ENCODE measurements around the gene CNOT9. TPM values are rescaled to one million over a fixed set of nuclear protein-coding genes. Genes with fewer than 3 reads are reported as not detected.
"Not testable (repeated sequence)": the region's sequence is repeated elsewhere in the genome, so short reads cannot be mapped to it uniquely, and the experiment has no call there.

The CNOT9 gene
- 10 to 100 TPM; 35.9 to 77.5 (median 49.6) TPM for total RNA-seq

- Histone ChIP-seq H3K27ac (peak within 1 kb of the TSS; percentile 92 to 93), H3K4me1 (replicated peaks in 1 of 2) (peaks cover 4 to 19% of the 10 kb centered on the region in 2 donors), H3K4me3 (peak within 1 kb of the TSS; percentile 68 to 86 (median 76))
- in situ Hi-C loops (cut with MboI; ENCODE audit: low pct_unique_long_range_greater_than_20kb in 2 of 9, low sequenced_read_pairs in 9 of 9, unreplicated experiment in 9 of 9) = no loop called here
- WGBS, 10 experiments = 0% methylated on average over 2 to 10 of the region's 77 CpGs; no CpG with 5 or more reads in 4 of the 10 experiments
- peak; percentile 73 to 90 (median 87) for ATAC-seq (replicated peaks in 6 of 8)
Observed at GRCh38 chr2:218568190-218569037, at the start of gene CNOT9, which contains the start of gene USP37. CNOT9 (plus strand) TSS chr2:218568839; CDS start chr2:218568955, 116 bp downstream. USP37 (minus strand) TSS chr2:218568351; CDS start chr2:218558653, 9,698 bp downstream.

GRCh38 chr2:218518876-218519275, 49.8 kb upstream of the CNOT9 start:
- in situ Hi-C loops (cut with MboI; ENCODE audit: low pct_unique_long_range_greater_than_20kb in 2 of 9, low sequenced_read_pairs in 9 of 9, unreplicated experiment in 9 of 9) = no loop called here

GRCh38 chr2:218523651-218524050, 45.0 kb upstream of the CNOT9 start:
- no peak for ATAC-seq (replicated peaks in 6 of 8)
- 100% methylated on average over 1 of the region's 1 CpG; no CpG with 5 or more reads in 4 of the 10 experiments for WGBS, 10 experiments
- in situ Hi-C loops (cut with MboI; ENCODE audit: low pct_unique_long_range_greater_than_20kb in 2 of 9, low sequenced_read_pairs in 9 of 9, unreplicated experiment in 9 of 9) = no loop called here
- Histone ChIP-seq H3K27ac (no peak overlapping the region), H3K4me3 (no peak overlapping the region), H3K4me1 (replicated peaks in 1 of 2) (no peaks in the 10 kb centered on the region)

More at GRCh38 chr2:218518876-218519275, 49.8 kb upstream of the CNOT9 start:
- Histone ChIP-seq H3K4me1 (replicated peaks in 1 of 2) (no peaks in the 10 kb centered on the region), H3K4me3 (no peak overlapping the region), H3K27ac (no peak overlapping the region)
- ATAC-seq (replicated peaks in 6 of 8) = no peak
- WGBS, 10 experiments = 33 to 100% (median 100%) methylated on average over 1 of the region's 1 CpG; no CpG with 5 or more reads in 4 of the 10 experiments

GRCh38 chr2:218528409-218528808, 40.2 kb upstream of the CNOT9 start:
- WGBS, 10 experiments = no CpG with 5 or more reads among the region's 2 CpGs
- H3K27ac ChIP-seq; in situ Hi-C loops (cut with MboI; ENCODE audit: low pct_unique_long_range_greater_than_20kb in 2 of 9, low sequenced_read_pairs in 9 of 9, unreplicated experiment in 9 of 9); ATAC-seq (replicated peaks in 6 of 8); H3K4me3 ChIP-seq; H3K4me1 ChIP-seq (replicated peaks in 1 of 2): not testable (repeated sequence)

- no peak for ATAC-seq (replicated peaks in 6 of 8)
- 90 to 100% (median 100%) methylated on average over 2 of the region's 2 CpGs for WGBS, 10 experiments
- in situ Hi-C loops (cut with MboI; ENCODE audit: low pct_unique_long_range_greater_than_20kb in 2 of 9, low sequenced_read_pairs in 9 of 9, unreplicated experiment in 9 of 9) = no loop called here
- Histone ChIP-seq H3K4me3 (no peak overlapping the region), H3K27ac (no peak overlapping the region), H3K4me1 (replicated peaks in 1 of 2) (no peaks in the 10 kb centered on the region)
Observed at GRCh38 chr2:218529990-218530389, 38.6 kb upstream of the CNOT9 start.

- in situ Hi-C loops (cut with MboI; ENCODE audit: low pct_unique_long_range_greater_than_20kb in 2 of 9, low sequenced_read_pairs in 9 of 9, unreplicated experiment in 9 of 9) = no loop called here
- no peak overlapping the region for H3K27ac ChIP-seq
- 78 to 100% (median 89%) methylated on average over 1 to 6 of the region's 6 CpGs for WGBS, 10 experiments
- H3K4me1 ChIP-seq (replicated peaks in 1 of 2) = no peaks in the 10 kb centered on the region
- no peak for ATAC-seq (replicated peaks in 6 of 8)
- no peak overlapping the region for H3K4me3 ChIP-seq
Observed at GRCh38 chr2:218536804-218537494, 31.7 kb upstream of the CNOT9 start.

- WGBS, 10 experiments = 70 to 100% (median 89%) methylated on average over 1 to 3 of the region's 3 CpGs; no CpG with 5 or more reads in 3 of the 10 experiments
- in situ Hi-C loops (cut with MboI; ENCODE audit: low pct_unique_long_range_greater_than_20kb in 2 of 9, low sequenced_read_pairs in 9 of 9, unreplicated experiment in 9 of 9) = no loop called here
- H3K4me3 ChIP-seq = no peak overlapping the region
- no peak for ATAC-seq (replicated peaks in 6 of 8)
- no peak overlapping the region for H3K27ac ChIP-seq
- no peaks in the 10 kb centered on the region for H3K4me1 ChIP-seq (replicated peaks in 1 of 2)
Observed at GRCh38 chr2:218540015-218540414, 28.6 kb upstream of the CNOT9 start.

- no peaks in the 10 kb centered on the region for H3K4me1 ChIP-seq (replicated peaks in 1 of 2)
- in situ Hi-C loops (cut with MboI; ENCODE audit: low pct_unique_long_range_greater_than_20kb in 2 of 9, low sequenced_read_pairs in 9 of 9, unreplicated experiment in 9 of 9) = no loop called here
- H3K4me3 ChIP-seq = no peak overlapping the region
- no peak for ATAC-seq (replicated peaks in 6 of 8)
- WGBS, 10 experiments = 89 to 100% (median 100%) methylated on average over 1 of the region's 1 CpG
- no peak overlapping the region for H3K27ac ChIP-seq
Observed at GRCh38 chr2:218546012-218546411, 22.6 kb upstream of the CNOT9 start.

GRCh38 chr2:218547511-218547910, 21.1 kb upstream of the CNOT9 start:
- no peak overlapping the region for H3K27ac ChIP-seq
- H3K4me1 ChIP-seq (replicated peaks in 1 of 2) = no peaks in the 10 kb centered on the region
- ATAC-seq (replicated peaks in 6 of 8) = no peak
- in situ Hi-C loops (cut with MboI; ENCODE audit: low pct_unique_long_range_greater_than_20kb in 2 of 9, low sequenced_read_pairs in 9 of 9, unreplicated experiment in 9 of 9) = no loop called here
- H3K4me3 ChIP-seq = no peak overlapping the region

- ATAC-seq (replicated peaks in 6 of 8) = no peak
- H3K27ac ChIP-seq = no peak overlapping the region
- no peak overlapping the region for H3K4me3 ChIP-seq
- H3K4me1 ChIP-seq (replicated peaks in 1 of 2) = no peaks in the 10 kb centered on the region
- in situ Hi-C loops (cut with MboI; ENCODE audit: low pct_unique_long_range_greater_than_20kb in 2 of 9, low sequenced_read_pairs in 9 of 9, unreplicated experiment in 9 of 9) = no loop called here
Observed at GRCh38 chr2:218547978-218548377, 20.7 kb upstream of the CNOT9 start.

- H3K27ac ChIP-seq; in situ Hi-C loops (cut with MboI; ENCODE audit: low pct_unique_long_range_greater_than_20kb in 2 of 9, low sequenced_read_pairs in 9 of 9, unreplicated experiment in 9 of 9); H3K4me1 ChIP-seq (replicated peaks in 1 of 2); ATAC-seq (replicated peaks in 6 of 8); H3K4me3 ChIP-seq: not testable (repeated sequence)
- WGBS, 10 experiments = 80 to 100% (median 100%) methylated on average over 1 to 3 of the region's 3 CpGs
Observed at GRCh38 chr2:218554225-218554624, 14.4 kb upstream of the CNOT9 start.

- H3K27ac ChIP-seq = no peak overlapping the region
- ATAC-seq (replicated peaks in 6 of 8) = no peak
- in situ Hi-C loops (cut with MboI; ENCODE audit: low pct_unique_long_range_greater_than_20kb in 2 of 9, low sequenced_read_pairs in 9 of 9, unreplicated experiment in 9 of 9) = no loop called here
- no peaks in the 10 kb centered on the region for H3K4me1 ChIP-seq (replicated peaks in 1 of 2)
- WGBS, 10 experiments = 17 to 100% (median 85%) methylated on average over 1 to 4 of the region's 4 CpGs
- H3K4me3 ChIP-seq = no peak overlapping the region
Observed at GRCh38 chr2:218555527-218555926, 13.1 kb upstream of the CNOT9 start.

GRCh38 chr2:218557941-218558340, 10.7 kb upstream of the CNOT9 start:
- Histone ChIP-seq H3K27ac (no peak overlapping the region), H3K4me3 (no peak overlapping the region), H3K4me1 (replicated peaks in 1 of 2) (no peaks in the 10 kb centered on the region)
- ATAC-seq (replicated peaks in 6 of 8) = no peak
- 62 to 100% (median 90%) methylated on average over 2 of the region's 2 CpGs for WGBS, 10 experiments
- in situ Hi-C loops (cut with MboI; ENCODE audit: low pct_unique_long_range_greater_than_20kb in 2 of 9, low sequenced_read_pairs in 9 of 9, unreplicated experiment in 9 of 9) = no loop called here
